Endothelial cell of umbilical vein (primary cell): Measurements from ENCODE around the gene FRMD5. TPM values are rescaled to one million over a fixed set of nuclear protein-coding genes. Genes with fewer than 3 reads are reported as not detected.

Experiments used
- BruUV-seq: library from RNA; stranded (reverse); fragments of 400-500 nt; replicated peaks from 2 replicates; lab custom pipeline; 2021; lab: Mats Ljungman, UMichigan
- CTCF ChIA-PET: fragments of 300-600, 350-600 bp; sonication (Branson Sonifier 250); formaldehyde crosslinking; loops from one replicate; lab custom pipeline; 2021; ENCODE audit warnings: antibody characterized with exemption, inconsistent platforms; lab: Charles Lee
- POLR2A ChIA-PET: fragments of 300-600, 350-600 bp; sonication (Branson Sonifier 250); formaldehyde crosslinking; loops from one replicate; lab custom pipeline; 2021; ENCODE audit warnings: antibody characterized with exemption, inconsistent platforms; lab: Charles Lee
- DNase-seq: peaks from one replicate; pipeline ENCODE4 v3.0.0-alpha.2; 2011; ENCODE audit warnings: low read depth, low spot score
- FAIRE-seq: peaks from 2 replicates; lab custom pipeline; 2011; peaks lifted over from hg19 to GRCh38; lab: Jason Lieb, UNC
- H2AFZ ChIP-seq: 2 replicates; pipeline ENCODE4 v1.6.0; 2012; ENCODE audit warnings: low read depth, low read length, control low read depth, inconsistent platforms
- H3K27ac ChIP-seq: 2 replicates; pipeline ENCODE4 v1.5.1; 2011; ENCODE audit warnings: low read depth, mild to moderate bottlenecking, control low read depth, low read length, moderate library complexity; ENCODE audit not compliant: insufficient read depth
- H3K27me3 ChIP-seq, 2 experiments: 2 replicates each; pipeline versions ENCODE4 v1.6.0 to v1.6.1; 2011; ENCODE audit warnings: low read length in 2 of 2, mixed read lengths in 1 of 2; ENCODE audit not compliant: control insufficient read depth in 2 of 2, insufficient read depth in 2 of 2
- H3K36me3 ChIP-seq, 2 experiments: 2 replicates in 1 of 2; 3 replicates in 1 of 2; pipeline ENCODE4 v1.5.1; 2011; ENCODE audit warnings: low read length in 2 of 2, mild to moderate bottlenecking in 1 of 2, moderate library complexity in 1 of 2; ENCODE audit not compliant: control insufficient read depth in 2 of 2, insufficient read depth in 2 of 2; ENCODE audit errors: extremely low read depth in 1 of 2
- H3K4me1 ChIP-seq: 3 replicates; pipeline ENCODE4 v1.5.1; 2011; ENCODE audit warnings: mild to moderate bottlenecking, low read length; ENCODE audit not compliant: control insufficient read depth, insufficient read depth; ENCODE audit errors: extremely low read depth
- H3K4me2 ChIP-seq: 2 replicates; pipeline ENCODE4 v1.6.1; 2011; ENCODE audit warnings: low read length, control low read depth, mixed read lengths; ENCODE audit not compliant: insufficient read depth
- H3K4me3 ChIP-seq, 3 experiments: fragments of 200-600 bp in 1 of 3; sonication (generic), shearing (Covaris generic) in 1 of 3; replicated peaks in 1 of 3; 2 replicates each; pipeline ENCODE4 v1.5.1; 2011 to 2016; ENCODE audit warnings: control low read depth in 3 of 3, low read length in 3 of 3, mild to moderate bottlenecking in 2 of 3, inconsistent platforms in 1 of 3, low read depth in 1 of 3, moderate library complexity in 1 of 3; ENCODE audit not compliant: insufficient read depth in 1 of 3
- H3K79me2 ChIP-seq: 2 replicates; pipeline ENCODE4 v1.6.0; 2012; ENCODE audit warnings: low read length, inconsistent platforms; ENCODE audit not compliant: control insufficient read depth, insufficient read depth
- H3K9ac ChIP-seq: replicated peaks from 2 replicates; pipeline ENCODE3; 2011; ENCODE audit warnings: low read length, control low read depth; ENCODE audit not compliant: insufficient read depth; ENCODE audit errors: extremely low read depth
- H3K9me1 ChIP-seq: replicated peaks from 3 replicates; pipeline ENCODE4 v1.6.0; 2011; ENCODE audit warnings: mild to moderate bottlenecking, low read length; ENCODE audit not compliant: control insufficient read depth, insufficient read depth; ENCODE audit errors: extremely low read depth
- H3K9me3 ChIP-seq: replicated peaks from 2 replicates; pipeline ENCODE4 v1.5.1; 2012; ENCODE audit warnings: low read length, inconsistent platforms; ENCODE audit not compliant: control insufficient read depth, insufficient read depth
- H4K20me1 ChIP-seq: replicated peaks from 2 replicates; pipeline ENCODE3; 2011; ENCODE audit warnings: mild to moderate bottlenecking, low read length; ENCODE audit not compliant: control insufficient read depth, insufficient read depth; ENCODE audit errors: extremely low read depth
- CTCF ChIP-seq, 2 donors: IDR thresholded peaks; 1 replicate in 1 of 2; 2 replicates in 1 of 2; pipeline ENCODE4 v1.5.1; 2011; ENCODE audit warnings: low read length in 2 of 2, mild to moderate bottlenecking in 2 of 2, moderate library complexity in 2 of 2, control low read depth in 1 of 2, inconsistent platforms in 1 of 2, low read depth in 1 of 2; ENCODE audit not compliant: insufficient read depth in 1 of 2; ENCODE audit errors: extremely low read depth in 1 of 2
- EZH2 ChIP-seq: IDR thresholded peaks from 2 replicates; pipeline ENCODE4 v1.6.1; 2012; ENCODE audit warnings: borderline replicate concordance, low read depth, mild to moderate bottlenecking, moderate library complexity, low read length, inconsistent platforms; ENCODE audit not compliant: severe bottlenecking
- FOS ChIP-seq: IDR thresholded peaks from 2 replicates; pipeline ENCODE4 v1.6.1; 2011; ENCODE audit warnings: mild to moderate bottlenecking, low read length, moderate library complexity, borderline replicate concordance; ENCODE audit not compliant: insufficient read depth
- GATA2 ChIP-seq: IDR thresholded peaks from 2 replicates; pipeline ENCODE4 v1.7.0; 2011; ENCODE audit warnings: low read depth, mild to moderate bottlenecking, moderate library complexity, mixed read lengths, low read length; ENCODE audit not compliant: insufficient read length, insufficient read depth
- JUN ChIP-seq: IDR thresholded peaks from 2 replicates; pipeline ENCODE4 v1.6.1; 2011; ENCODE audit warnings: borderline replicate concordance, low read depth; ENCODE audit not compliant: insufficient read length, insufficient read depth
- MAX ChIP-seq: IDR thresholded peaks from 2 replicates; pipeline ENCODE4 v1.6.1; 2011; ENCODE audit not compliant: insufficient read depth, insufficient read length
- MYC ChIP-seq: IDR thresholded peaks from one replicate; pipeline ENCODE4 v1.6.1; 2011; ENCODE audit warnings: mild to moderate bottlenecking, low read depth, low read length
- POLR2A ChIP-seq: IDR thresholded peaks from 2 replicates; pipeline ENCODE4 v1.6.1; 2012; ENCODE audit warnings: low read depth, mild to moderate bottlenecking, control low read depth, low read length
- POLR2AphosphoS5 ChIP-seq: IDR thresholded peaks from 2 replicates; pipeline ENCODE4 v1.6.1; 2012; ENCODE audit warnings: low read depth, mild to moderate bottlenecking, control low read depth, low read length, moderate library complexity; ENCODE audit not compliant: insufficient read depth
- dilution Hi-C: fragments of 300-500 bp; cut with MboI; formaldehyde crosslinking; loops from one replicate; pipeline ENCODE4 v1.15.0; 2019; ENCODE audit warnings: low sequenced_read_pairs; ENCODE audit not compliant: extremely low pct_ligation_motif_present
- intact Hi-C: fragments of 100-400 bp; cut with micrococcal nuclease; formaldehyde crosslinking; loops from one replicate; pipeline ENCODE4 v1.10.0; 2022
- polyA plus RNA-seq, 4 experiments: library from polyadenylated mRNA; depleted of rRNA in 3 of 4; stranded (reverse) in 3 of 4; unstranded in 1 of 4; fragments of >200 nt; gene quantifications; 2 replicates each; pipeline versions ENCODE4 v1.2.1 to v1.2.3, GENCODE V29; 2011 to 2012; ENCODE audit warnings: missing spikeins in 1 of 4
- total RNA-seq: library from RNA; stranded (reverse); gene quantifications from 2 replicates; pipeline ENCODE4 v1.2.3, GENCODE V29; 2021

FRMD5 gene
- total and polyA plus RNA-seq, 2 donors (not counting 3 experiments of a cell fraction or from before 2014, with no cell fraction given): 16.7 to 20.2 TPM

- dilution Hi-C loops: no loop called here
- POLR2A ChIA-PET: no interaction called here
- CTCF ChIA-PET: interaction anchor here (1.9 kb wide), 1 partner anchor 145 kb away, joined by 5 read pairs; no protein-coding TSS in a partner anchor
These were observed 274.3 kb downstream of the FRMD5 start for GRCh38 chr15:43920815-43921214.

GRCh38 chr15:43920254-43920600 lies 274.8 kb downstream of the FRMD5 start:
- FAIRE-seq (no peak), DNase-seq (no peak)
- dilution Hi-C loops (no loop called here), intact Hi-C loops (no loop called here)
- CTCF ChIA-PET: interaction anchor here (1.9 kb wide), 1 partner anchor 146 kb away, joined by 5 read pairs; no protein-coding TSS in a partner anchor
- H3K79me2 ChIP-seq: no peaks in the 10 kb centered on the region
- H3K27ac ChIP-seq: no peak overlapping the region
- H3K9me1 ChIP-seq: no peaks in the 10 kb centered on the region
- no peaks in the 10 kb centered on the region for H3K4me1 ChIP-seq
- POLR2A ChIA-PET: no interaction called here
- no peak overlapping the region for H2AFZ ChIP-seq
- no TSS peak for BruUV-seq
- H3K4me2 ChIP-seq: no peak overlapping the region
- peaks cover 0 to 9% of the 10 kb centered on the region in 2 experiments for H3K36me3 ChIP-seq
- TF ChIP-seq FOS: no peak
- no peak for TF ChIP-seq JUN
- TF ChIP-seq EZH2: no peak
- no peak for TF ChIP-seq MAX
- TF ChIP-seq POLR2AphosphoS5: no peak
- no peak for TF ChIP-seq GATA2
- TF ChIP-seq CTCF (IDR thresholded peaks at IDR 0.05; ENCODE audit: extremely low read depth in 1 of 2, insufficient read depth in 1 of 2, low read depth in 1 of 2, low read length in 2 of 2): no peak
- no peak for TF ChIP-seq POLR2A
- no peak for TF ChIP-seq MYC
- H4K20me1 ChIP-seq: no peaks in the 10 kb centered on the region
- no peaks in the 10 kb centered on the region for H3K9me3 ChIP-seq
- H3K9ac ChIP-seq: no peak overlapping the region
- H3K4me3 ChIP-seq: no peak overlapping the region
- H3K27me3 ChIP-seq: no peaks in the 10 kb centered on the region

More at GRCh38 chr15:43920815-43921214, 274.3 kb downstream of the FRMD5 start:
- intact Hi-C loops: no loop called here
- no peak overlapping the region for H3K27ac ChIP-seq
- H3K4me1 ChIP-seq: no peaks in the 10 kb centered on the region
- no TSS peak for BruUV-seq
- FAIRE-seq: no peak
- H3K9ac ChIP-seq: no peak overlapping the region
- no peaks in the 10 kb centered on the region for H3K27me3 ChIP-seq
- no peaks in the 10 kb centered on the region for H3K9me3 ChIP-seq
- no peaks in the 10 kb centered on the region for H3K9me1 ChIP-seq
- no peak for DNase-seq
- H3K36me3 ChIP-seq: peaks cover 0 to 9% of the 10 kb centered on the region in 2 experiments
- H4K20me1 ChIP-seq: no peaks in the 10 kb centered on the region
- no peak for TF ChIP-seq POLR2A
- no peak overlapping the region for H3K4me2 ChIP-seq
- no peak overlapping the region for H2AFZ ChIP-seq
- H3K4me3 ChIP-seq: no peak overlapping the region
- H3K79me2 ChIP-seq: no peaks in the 10 kb centered on the region
